Transverse colon (tissue), 4 donors: ENCODE measurements around the gene KRI1. TPM values are rescaled to one million over a fixed set of nuclear protein-coding genes. Genes with fewer than 3 reads are reported as not detected.

Source experiments
- DNase-seq: peaks from one replicate; pipeline ENCODE4 v3.0.0-alpha.2; 2019
- H3K27ac ChIP-seq, 4 donors: fragments of 200-600 bp; sonication (generic); 2 replicates each; pipeline ENCODE4 v1.5.1; 2016 to 2018; ENCODE audit warnings: inconsistent platforms in 4 of 4
- H3K27me3 ChIP-seq: fragments of 200-600 bp; sonication (generic); 2 replicates; pipeline ENCODE4 v1.5.1; 2017; ENCODE audit warnings: inconsistent platforms
- H3K36me3 ChIP-seq, 4 donors: fragments of 200-600 bp; sonication (generic); 2 replicates each; pipeline ENCODE4 v1.5.1; 2017 to 2019; ENCODE audit warnings: inconsistent platforms in 4 of 4
- H3K4me1 ChIP-seq, 4 donors: fragments of 200-600 bp; sonication (generic); 2 replicates each; pipeline ENCODE4 v1.5.1; 2017 to 2020; ENCODE audit warnings: inconsistent platforms in 4 of 4
- H3K4me3 ChIP-seq, 4 donors: fragments of 200-600 bp; sonication (generic); 1 replicate in 1 of 4; 2 replicates in 3 of 4; pipeline versions ENCODE4 v1.5.1 to v1.6.1; 2017 to 2019; ENCODE audit warnings: inconsistent platforms in 4 of 4
- H3K9me3 ChIP-seq, 2 donors: fragments of 200-600 bp; sonication (generic); 2 replicates each; pipeline ENCODE4 v1.5.1; 2017 to 2019; ENCODE audit warnings: inconsistent platforms in 2 of 2
- CTCF ChIP-seq, 5 experiments: fragments of 200-600 bp in 3 of 5; fragments of 450-650 bp in 2 of 5; sonication (generic) in 3 of 5; IDR thresholded peaks; 1 replicate in 2 of 5; 2 replicates in 3 of 5; pipeline ENCODE4 v1.5.1; 2016 to 2017; ENCODE audit warnings: antibody characterized with exemption in 5 of 5, inconsistent platforms in 3 of 5, mild to moderate bottlenecking in 2 of 5, moderate library complexity in 1 of 5
- EP300 ChIP-seq: sonication (generic); formaldehyde crosslinking; IDR thresholded peaks from one replicate; pipeline ENCODE4 v1.6.1; 2017; ENCODE audit warnings: antibody characterized with exemption, low read depth
- POLR2A ChIP-seq: fragments of 450-650 bp; IDR thresholded peaks from one replicate; pipeline ENCODE4 v1.6.1; 2016; ENCODE audit warnings: antibody characterized with exemption, mild to moderate bottlenecking, moderate library complexity
- POLR2AphosphoS5 ChIP-seq, 3 donors: sonication (generic); formaldehyde crosslinking; IDR thresholded peaks; one replicate each; pipeline ENCODE4 v1.6.1; 2016; ENCODE audit warnings: antibody characterized with exemption in 3 of 3
- WGBS, 2 donors: methylation state at CpG; one replicate each; pipeline ENCODE4 v1.1.5; 2018; ENCODE audit warnings: low coverage in 1 of 2; 5-methylcytosine and 5-hydroxymethylcytosine counted together
- in situ Hi-C, 4 donors: fragments of 200-750 bp; cut with MboI; loops; one replicate each; pipeline versions ENCODE4 v1.15.0 to v1.15.1; 2017; ENCODE audit warnings: low sequenced_read_pairs in 3 of 4, low pct_ligation_motif_present in 1 of 4, low pct_unique_long_range_greater_than_20kb in 1 of 4
- intact Hi-C: fragments of 100-400 bp; cut with DNase I; formaldehyde crosslinking; loops from one replicate; pipeline ENCODE4 v1.15.1; 2023; ENCODE audit warnings: low total_unique reads
- total RNA-seq, 4 donors: library from RNA; depleted of rRNA; stranded (reverse); fragments of >200 nt; gene quantifications; one replicate each; pipeline ENCODE4 v1.1.0, GENCODE V29; 2016

Gene KRI1
- total RNA-seq, 4 donors from 2014 or later: 12.7 to 53.1 (median 27.9) TPM

DNA sequence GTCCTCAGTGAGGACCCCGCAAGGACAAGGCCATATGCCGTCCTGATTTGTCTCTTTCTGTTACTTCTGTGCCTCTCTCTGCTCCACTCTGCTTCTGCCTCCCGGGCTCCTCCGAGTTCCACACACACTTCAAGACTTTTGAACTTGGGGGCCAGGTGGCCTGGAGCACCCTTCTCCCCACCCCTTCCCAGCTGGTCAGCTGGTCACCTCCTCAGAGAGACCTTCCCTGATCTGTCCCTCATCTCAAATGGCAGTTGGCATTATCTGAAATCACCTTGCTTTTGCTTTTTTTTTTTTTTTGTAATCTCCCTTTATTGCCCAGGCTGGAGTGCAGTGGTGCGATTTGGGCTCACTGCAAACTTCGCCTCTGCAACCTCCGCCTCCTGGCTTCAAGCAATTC, 46.4 kb downstream of the KRI1 start:
- in situ Hi-C loops (no loop called here), intact Hi-C loops (no loop called here)

DNA sequence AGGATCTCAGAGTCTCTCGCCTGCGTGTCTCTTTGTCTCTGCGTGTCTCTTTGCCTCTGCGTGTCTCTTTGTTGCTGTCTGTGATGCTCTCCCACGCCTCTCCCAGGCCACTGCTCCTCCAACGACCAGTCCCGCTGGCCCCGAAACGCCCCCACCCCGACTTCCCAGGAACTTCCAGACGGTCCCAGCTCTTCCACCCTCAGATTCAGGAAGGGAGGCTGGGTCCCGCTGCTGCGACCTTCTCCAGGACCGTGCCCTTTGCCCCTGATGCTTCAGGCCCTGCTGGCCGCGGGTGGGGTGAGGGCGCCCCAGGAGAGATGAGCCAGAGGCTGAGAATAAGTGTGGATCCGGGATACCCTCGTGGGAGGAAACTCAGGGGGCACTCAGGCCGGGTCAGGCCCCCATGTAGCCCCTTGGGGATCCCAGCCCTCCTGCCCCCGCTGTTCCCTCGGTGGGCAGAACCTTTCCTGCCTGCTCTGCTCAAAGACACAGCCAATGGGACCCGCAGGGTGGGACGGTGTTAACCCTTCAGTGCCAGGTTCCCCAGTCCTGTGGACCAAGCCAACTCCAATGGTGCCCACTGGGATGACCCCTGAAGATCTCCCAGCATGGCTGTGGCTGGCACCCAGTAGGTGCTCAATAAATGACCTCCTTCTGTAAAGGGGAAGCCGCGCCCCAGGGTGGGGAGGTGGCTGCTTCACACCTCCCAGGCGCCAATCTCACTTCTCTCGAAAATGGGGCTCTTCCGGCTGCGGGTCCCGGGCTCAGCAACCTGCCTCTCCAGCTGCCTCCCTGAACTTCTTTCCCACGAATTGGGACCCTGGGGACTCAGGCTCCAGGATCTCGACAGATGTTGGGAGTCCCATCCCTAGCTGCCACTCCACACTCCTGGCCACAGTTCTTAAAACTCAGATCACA, 47.1 kb downstream of the KRI1 start:
- TF ChIP-seq POLR2A (no peak), EP300 (no peak), POLR2AphosphoS5 (IDR thresholded peaks at IDR 0.05) (no peak), CTCF (IDR thresholded peaks at IDR 0.05) (no peak)
- Histone ChIP-seq H3K4me3 (no peak overlapping the region), H3K4me1 (peaks cover 11 to 32% (median 22%) of the 10 kb centered on the region in 4 donors), H3K27me3 (peaks cover 78% of the 10 kb centered on the region), H3K36me3 (no peaks in the 10 kb centered on the region), H3K27ac (no peak overlapping the region), H3K9me3 (no peaks in the 10 kb centered on the region)
- intact Hi-C loops: no loop called here
- WGBS, 2 donors: 4 to 11% methylated on average over 5 to 33 of the region's 33 CpGs
- in situ Hi-C loops: no loop called here
- no peak for DNase-seq

More for the DNA sequence above, 46.4 kb downstream of the KRI1 start:
- no peaks in the 10 kb centered on the region for H3K9me3 ChIP-seq
- no peaks in the 10 kb centered on the region for H3K36me3 ChIP-seq
- H3K4me1 ChIP-seq: peaks cover 11 to 25% (median 20%) of the 10 kb centered on the region in 4 donors
- TF ChIP-seq POLR2A (no peak), POLR2AphosphoS5 (IDR thresholded peaks at IDR 0.05) (no peak), CTCF (IDR thresholded peaks at IDR 0.05) (no peak), EP300 (no peak)
- H3K27me3 ChIP-seq: peaks cover 77% of the 10 kb centered on the region
- H3K4me3 ChIP-seq: no peak overlapping the region
- WGBS, 2 donors: 67 to 70% methylated on average over 4 to 7 of the region's 7 CpGs
- H3K27ac ChIP-seq: no peak overlapping the region
- no peak for DNase-seq

DNA sequence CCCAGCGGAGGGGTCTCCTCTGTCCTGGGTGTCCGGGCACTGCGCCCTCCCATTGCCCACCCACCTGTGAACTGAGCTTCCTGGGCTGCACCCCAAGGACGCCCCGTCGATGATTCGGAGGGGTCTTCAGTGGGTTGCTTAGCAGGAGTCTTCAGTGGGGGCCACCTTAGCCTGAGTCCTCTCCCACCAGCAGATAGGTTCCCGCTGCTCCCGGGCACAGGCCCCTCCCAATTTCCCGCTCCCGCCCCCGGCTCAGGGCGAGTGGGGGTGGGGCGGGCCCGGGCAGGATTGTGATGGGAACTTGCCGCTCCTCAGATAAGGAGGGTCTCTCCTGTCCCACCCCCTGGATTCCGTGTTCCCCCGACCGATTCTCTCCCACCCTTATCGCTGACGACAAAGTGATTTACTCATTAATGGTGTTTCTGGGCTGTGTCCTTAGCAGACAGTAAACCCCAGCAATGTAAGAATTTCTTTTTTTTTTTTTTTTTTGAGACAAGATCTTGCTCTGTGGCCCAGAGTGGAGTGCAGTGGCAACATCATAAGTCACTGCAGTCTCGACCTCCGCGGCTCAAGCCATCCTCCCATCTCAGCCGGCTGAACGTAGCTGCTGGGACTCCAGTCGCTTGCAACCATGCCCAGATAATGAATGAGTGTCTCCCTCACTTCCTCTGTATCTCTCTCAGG, 47.9 kb downstream of the KRI1 start:
- in situ Hi-C loops: no loop called here
- no peaks in the 10 kb centered on the region for H3K36me3 ChIP-seq
- DNase-seq: no peak
- peaks cover 11 to 32% (median 22%) of the 10 kb centered on the region in 4 donors for H3K4me1 ChIP-seq
- peak overlapping the region in 2 of 4 donors; percentile 14 to 26 for H3K4me3 ChIP-seq
- WGBS, 2 donors: 1% methylated on average over 23 of the region's 27 CpGs; no CpG with 5 or more reads in 1 of the 2 donors
- no peak for TF ChIP-seq POLR2AphosphoS5 (IDR thresholded peaks at IDR 0.05)
- TF ChIP-seq POLR2A: no peak
- no peak for TF ChIP-seq CTCF (IDR thresholded peaks at IDR 0.05)
- TF ChIP-seq EP300: no peak
- intact Hi-C loops: no loop called here
- no peak overlapping the region for H3K27ac ChIP-seq
- H3K9me3 ChIP-seq: no peaks in the 10 kb centered on the region
- peaks cover 86% of the 10 kb centered on the region for H3K27me3 ChIP-seq

DNA sequence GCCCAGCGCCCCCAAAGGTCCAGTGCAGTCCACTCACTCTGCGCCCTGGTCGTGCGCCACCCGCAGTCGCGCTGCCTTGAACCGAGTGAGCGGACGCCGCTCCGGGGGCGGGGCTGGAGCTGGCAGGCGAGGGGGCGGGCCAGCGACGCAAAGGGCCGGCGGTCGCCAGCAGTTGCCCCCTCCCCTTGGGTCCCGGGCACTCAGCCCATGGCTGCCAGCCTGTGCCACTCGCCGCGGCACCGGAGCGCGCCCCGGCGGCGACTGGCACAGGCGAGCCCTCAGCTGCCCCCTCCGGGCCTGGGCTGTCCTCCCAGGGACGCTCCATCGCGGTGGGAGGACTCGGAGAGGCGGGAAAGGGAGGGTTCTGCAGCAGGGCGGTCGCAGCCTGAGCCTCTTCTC, 48.5 kb downstream of the KRI1 start, which contains the start of gene S1PR5:
S1PR5 (minus strand) TSS at position 87 of the 399 bp plus-strand sequence. CDS start 2,436 bp downstream, outside the sequence.
- no peak for DNase-seq
- H3K27ac ChIP-seq: no peak within 1 kb of the TSS
- intact Hi-C loops (no loop called here), in situ Hi-C loops (no loop called here)
- no peaks in the 10 kb centered on the region for H3K9me3 ChIP-seq
- no peaks in the 10 kb centered on the region for H3K36me3 ChIP-seq
- WGBS, 2 donors: 0% methylated on average over 6 of the region's 39 CpGs; no CpG with 5 or more reads in 1 of the 2 donors
- H3K4me3 ChIP-seq: peak within 1 kb of the TSS in 2 of 4 donors; percentile 14 to 26
- H3K4me1 ChIP-seq: peaks cover 11 to 32% (median 22%) of the 10 kb centered on the region in 4 donors
- TF ChIP-seq POLR2AphosphoS5 (IDR thresholded peaks at IDR 0.05) (no peak), POLR2A (no peak), EP300 (no peak), CTCF (IDR thresholded peaks at IDR 0.05) (no peak)
- peaks cover 88% of the 10 kb centered on the region for H3K27me3 ChIP-seq
